HG03159 (cell line): ENCODE measurements around the gene RTTN.

Source experiments
- ATAC-seq: cut with Tn5 transposase; IDR thresholded peaks from one replicate; pipeline ENCODE4 v1.9.1; 2021; ENCODE audit warnings: mild to moderate bottlenecking, moderate library complexity; ENCODE audit not compliant: unreplicated experiment

Gene RTTN

DNA sequence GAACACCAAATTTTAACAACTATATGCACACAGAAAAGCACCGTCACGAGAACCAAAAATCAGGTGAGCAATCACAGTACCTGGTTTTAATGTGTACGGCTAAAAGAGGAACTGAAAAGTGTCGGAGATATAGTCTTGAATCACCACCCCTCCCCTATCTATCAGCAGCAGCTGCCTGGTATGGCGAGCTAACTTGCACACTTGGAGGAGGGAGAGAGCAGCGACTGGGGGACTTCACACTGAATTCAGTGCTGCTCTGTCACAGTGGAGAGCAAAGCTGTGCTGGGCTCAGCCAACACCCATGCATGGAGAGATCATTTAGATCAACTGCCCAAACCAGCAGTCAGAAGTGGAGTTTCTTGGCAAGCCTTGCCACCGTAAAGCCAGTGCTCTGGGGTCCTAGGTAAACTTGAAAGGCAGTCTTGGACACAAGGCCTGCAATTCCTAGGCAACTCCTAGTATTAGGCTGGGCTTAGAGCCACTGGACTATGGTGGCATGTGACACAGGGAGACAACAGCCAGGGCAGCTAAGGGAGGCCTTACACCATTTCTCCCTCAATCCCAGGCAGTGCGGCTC is 168.6 kb downstream of the RTTN start:
- peak; percentile 100 for ATAC-seq

DNA sequence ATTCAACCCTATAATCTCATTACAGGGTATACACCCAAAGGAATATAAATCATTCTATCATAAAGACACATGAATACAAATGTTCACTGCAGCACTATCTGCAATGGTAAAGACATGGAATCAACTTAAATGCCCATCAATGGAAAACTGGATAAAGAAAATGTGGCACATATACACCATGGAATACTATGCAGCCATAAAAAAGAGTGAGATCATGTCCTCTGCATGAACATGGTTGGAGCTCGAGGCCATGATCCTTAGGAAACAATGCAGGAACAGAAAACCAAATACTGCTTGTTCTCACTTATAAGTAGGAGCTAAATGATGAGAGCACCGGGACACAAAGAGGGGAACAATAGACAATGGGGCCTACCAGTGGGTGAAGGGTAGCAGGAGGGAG is 169.3 kb downstream of the RTTN start:
- no peak for ATAC-seq

DNA sequence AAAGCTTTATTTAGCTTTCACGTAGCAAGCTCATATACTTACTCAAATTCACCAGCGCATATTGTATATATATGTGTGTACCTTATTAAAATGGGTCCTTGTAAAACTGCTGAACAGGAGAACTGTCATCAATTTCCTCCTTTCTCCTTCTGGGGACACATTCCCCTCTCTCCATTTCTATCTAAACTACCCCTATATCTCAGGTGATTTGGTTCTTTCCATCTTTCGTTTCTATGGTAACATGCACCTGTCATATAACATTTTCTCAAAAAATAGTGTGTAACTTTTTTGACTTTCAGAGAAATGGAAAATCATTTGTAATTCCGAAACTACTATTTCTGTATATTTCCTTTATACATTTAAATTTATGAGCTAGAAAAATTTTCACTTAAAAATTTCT is 174.3 kb downstream of the RTTN start:
- no peak for ATAC-seq

DNA sequence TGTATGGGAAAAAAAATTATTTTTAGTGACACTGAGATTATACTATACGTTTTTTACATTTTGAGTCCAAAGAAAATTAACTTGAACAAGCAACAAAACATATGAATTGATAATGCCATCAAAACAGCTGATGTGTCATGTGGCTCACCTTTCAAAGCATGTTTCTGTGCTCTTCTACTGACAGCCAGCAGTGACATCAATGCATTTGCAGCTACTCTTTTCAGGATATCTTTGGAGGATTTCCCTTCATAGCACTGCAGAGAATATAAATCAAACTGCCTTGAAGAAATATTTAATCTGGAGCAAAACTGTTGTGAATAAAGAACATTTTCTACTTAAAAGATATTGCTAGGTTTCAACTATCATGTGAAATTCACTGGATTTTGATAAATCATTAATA is 174.8 kb downstream of the RTTN start:
- ATAC-seq, result no peak

GRCh38 chr18:70029163-70029562 is 176.3 kb downstream of the RTTN start:
- ATAC-seq, result peak; percentile 53

DNA sequence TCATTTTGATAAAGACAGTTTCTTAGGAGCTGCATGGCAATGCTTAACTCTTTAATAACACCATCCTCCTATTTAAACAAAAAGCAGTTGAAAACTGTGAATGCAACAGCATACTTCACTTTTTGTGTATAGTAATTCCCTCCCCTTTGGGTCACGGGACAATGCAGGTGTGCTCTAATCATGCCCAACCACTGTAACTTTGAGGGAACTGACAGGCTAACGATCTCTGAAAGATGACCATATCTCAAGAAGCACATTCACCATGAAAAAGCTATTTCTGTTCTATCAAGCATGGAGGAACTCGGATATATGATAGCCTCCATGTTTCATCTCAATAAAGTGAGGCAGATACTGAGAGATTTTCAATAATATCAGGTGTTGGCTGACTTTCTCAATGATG is 176.8 kb downstream of the RTTN start:
- ATAC-seq, result peak; percentile 85

DNA sequence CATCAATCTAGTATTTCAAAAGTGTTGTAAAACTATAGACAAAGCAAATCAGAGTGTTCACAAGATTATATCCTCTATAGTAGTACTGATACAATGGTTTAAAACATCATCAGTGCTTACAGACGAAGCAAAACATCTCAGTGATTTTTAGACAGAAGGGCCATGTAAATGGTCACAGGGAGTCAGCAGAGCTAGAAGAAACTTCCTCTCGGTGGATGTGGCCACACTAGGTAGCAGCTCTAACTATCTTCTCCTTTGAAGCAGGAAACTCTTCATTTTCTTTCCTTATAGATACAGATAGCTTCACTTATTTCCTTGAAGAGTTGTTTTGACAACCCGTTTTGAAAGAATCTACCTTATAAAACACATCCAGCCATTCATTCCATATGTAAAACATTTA is 177.4 kb downstream of the RTTN start:
- peak; percentile 38 for ATAC-seq

- ATAC-seq, result no peak
Measured at GRCh38 chr18:70025580-70025979, 179.9 kb downstream of the RTTN start.

DNA sequence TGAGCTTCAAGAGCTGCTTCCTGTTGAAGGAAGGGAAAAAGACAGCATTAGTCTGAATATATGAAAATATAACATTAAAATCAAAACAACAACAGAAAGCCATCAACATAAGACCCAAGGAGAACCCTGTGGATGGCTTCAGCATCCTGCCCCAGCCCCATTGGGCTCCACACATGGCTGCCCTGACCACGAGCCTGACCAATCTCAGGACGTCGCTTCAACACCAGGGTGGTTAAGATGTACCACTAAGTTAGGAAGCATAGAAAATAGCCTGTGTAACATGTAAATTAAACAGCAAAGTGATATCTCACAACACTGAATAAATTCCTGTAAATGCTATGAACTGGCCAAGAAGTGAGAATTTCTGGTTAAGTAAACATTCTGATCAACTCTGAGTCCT is 180.7 kb downstream of the RTTN start:
- no peak for ATAC-seq

GRCh38 chr18:70024093-70024492 is 181.4 kb downstream of the RTTN start:
- ATAC-seq, result no peak

DNA sequence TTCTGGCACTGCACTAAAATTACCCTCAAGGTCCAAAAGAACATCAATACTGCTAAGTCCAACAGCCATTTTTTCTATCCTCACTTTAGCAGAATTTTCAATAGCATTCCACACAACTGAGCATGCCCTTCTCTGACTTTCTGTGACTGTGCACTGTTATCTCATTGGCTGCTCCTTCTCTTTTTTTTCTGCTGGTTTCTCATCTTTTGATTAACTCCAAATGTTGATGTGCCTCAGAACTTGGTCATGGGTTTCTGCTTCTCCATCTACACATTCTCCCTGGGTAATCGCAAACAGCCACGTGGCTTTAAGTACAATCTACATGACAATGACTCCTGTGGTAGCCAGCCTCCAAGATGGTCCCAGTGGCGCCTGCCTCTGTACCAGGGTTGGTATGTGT is 182.9 kb downstream of the RTTN start:
- ATAC-seq, result no peak

DNA sequence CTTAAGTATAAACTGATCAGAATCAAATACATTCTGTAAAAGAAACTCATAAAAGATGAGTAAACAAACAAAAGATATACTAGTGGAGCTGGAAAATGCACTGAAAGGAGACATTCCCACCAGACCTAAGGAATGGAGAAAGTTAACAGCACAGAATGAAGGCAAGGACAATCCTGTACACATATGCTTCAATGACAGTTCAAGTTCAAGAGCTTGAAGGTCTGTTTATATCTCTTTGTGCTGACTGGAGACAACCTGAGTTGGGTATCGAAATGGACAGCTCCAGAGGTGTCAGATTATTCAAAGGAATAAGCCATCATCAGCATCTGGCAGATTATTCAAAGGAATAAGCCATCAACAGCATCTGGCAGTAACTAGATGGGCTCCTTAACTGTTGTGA is 184.0 kb downstream of the RTTN start:
- ATAC-seq, result no peak

GRCh38 chr18:70021043-70021442 is 184.4 kb downstream of the RTTN start:
- ATAC-seq, result no peak

DNA sequence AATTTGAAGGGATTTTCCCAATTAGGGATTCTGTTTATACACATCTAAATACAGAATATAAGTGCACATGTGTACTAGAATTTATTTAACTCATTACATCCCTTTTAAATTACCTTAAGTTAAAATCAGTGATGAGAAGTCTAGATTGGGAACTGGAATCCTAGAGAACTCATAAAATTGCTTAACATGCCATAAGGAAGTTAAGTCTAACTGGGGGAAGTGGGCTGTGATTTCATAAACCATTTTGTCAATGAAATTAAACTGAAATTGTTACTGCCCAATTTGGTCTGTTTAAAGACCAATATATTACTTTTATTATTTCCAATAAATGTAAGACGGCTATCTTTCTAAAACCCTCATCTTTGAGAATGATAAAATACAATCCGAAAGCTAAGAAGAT is 185.5 kb downstream of the RTTN start:
- no peak for ATAC-seq

GRCh38 chr18:70019136-70019535 is 186.4 kb downstream of the RTTN start:
- no peak for ATAC-seq

DNA sequence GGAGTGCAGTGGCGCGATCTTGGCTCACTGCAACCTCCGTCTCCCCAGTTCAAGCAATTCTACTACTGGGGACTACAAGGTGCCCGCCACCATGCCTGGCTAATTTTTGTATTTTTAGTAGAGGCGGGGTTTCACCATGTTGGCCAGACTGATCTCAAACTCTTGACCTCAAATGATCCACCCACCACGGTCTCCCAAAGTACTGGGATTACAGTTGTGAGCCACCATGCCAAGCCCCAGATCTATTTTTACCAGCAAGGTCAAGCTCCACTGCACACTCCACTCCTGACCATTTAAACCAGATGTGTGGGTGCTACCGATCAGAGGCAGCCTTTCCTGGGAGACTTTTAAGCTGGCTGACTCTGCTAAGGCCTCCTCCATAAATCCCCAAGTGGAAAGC is 190.4 kb downstream of the RTTN start:
- no peak for ATAC-seq

GRCh38 chr18:70005580-70005979 is 199.9 kb downstream of the RTTN start:
- no peak for ATAC-seq

GRCh38 chr18:70004696-70005095 is 200.8 kb downstream of the RTTN start:
- ATAC-seq, result no peak

DNA sequence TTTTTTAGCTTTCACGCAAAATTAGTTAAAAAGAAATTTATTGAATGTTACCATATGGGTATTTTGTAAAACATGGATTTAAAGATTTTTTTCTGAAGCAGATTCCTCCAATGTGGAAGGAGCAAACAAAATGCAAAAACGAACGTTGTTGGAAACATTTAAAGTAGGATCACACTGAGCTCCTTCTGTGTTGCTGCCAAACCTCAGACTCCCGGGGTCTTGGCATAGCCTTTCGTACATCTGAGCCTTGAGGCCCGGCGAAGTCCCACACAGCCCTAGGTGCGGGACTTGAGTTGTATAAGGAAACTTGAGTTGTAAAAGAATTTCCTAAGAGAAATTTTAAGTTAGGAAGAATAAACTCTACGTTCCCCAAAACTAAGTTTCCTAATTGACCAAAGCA is 205.8 kb downstream of the RTTN start:
- no peak for ATAC-seq

DNA sequence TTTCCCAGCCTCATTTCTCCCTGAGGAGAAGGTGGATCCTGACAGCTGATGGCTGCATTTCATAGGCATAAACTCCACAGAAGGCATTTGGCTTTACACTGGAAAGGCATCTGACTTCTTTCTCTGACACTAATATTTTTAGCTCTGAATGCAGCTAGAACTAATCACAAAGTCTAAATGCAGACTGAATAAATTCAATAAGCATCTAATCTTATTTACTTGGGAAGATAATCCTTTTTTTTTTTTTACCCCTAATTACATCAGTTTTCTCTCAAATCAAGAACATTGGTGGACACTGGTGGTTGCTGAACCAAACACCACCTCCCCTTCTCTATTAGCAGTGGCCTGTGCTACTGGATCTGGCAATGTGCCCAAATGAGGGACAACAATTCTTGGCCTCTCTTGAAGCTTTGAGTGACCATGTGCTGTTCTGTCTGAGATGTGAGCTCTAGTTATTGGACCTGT is 206.9 kb downstream of the RTTN start:
- ATAC-seq, result no peak

DNA sequence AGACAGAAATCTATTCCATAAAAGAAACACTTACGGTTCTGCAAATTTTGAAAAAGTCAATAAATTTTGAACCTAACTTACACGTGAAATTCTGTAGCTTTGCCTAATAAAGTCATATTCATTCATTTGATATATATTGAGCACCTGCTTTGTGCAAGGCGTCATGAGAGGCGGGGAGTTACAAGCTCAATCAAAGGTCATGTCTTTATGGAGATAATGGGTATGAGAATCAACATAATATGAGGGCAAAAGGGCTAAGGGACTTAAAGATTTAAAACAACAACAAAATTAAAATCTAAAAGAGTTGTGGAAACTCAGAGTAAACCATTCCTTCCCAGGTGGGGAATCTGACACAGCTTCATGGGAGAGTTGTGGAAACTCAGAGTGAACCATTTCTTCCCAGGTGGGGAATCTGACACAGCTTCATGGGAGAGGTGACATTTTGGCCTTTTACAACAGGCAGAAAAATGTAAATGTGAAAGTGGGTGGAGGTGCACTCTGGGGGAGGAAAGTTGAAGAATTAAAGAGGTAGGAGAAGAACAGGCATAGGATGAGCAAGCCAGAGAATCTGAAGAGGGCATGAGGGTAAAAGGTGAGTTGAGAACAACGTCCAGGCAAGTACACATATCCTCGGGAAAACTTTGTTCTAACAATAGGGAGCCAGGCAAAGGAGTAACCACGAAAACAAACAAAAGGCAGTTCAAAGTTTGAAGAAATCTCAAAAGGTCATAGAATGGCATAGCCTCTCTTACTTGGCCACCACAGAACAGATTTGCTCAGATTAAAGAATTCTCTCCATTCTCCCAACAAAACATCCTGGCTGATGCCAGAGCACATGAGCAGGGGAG is 208.3 kb downstream of the RTTN start:
- ATAC-seq, result no peak

DNA sequence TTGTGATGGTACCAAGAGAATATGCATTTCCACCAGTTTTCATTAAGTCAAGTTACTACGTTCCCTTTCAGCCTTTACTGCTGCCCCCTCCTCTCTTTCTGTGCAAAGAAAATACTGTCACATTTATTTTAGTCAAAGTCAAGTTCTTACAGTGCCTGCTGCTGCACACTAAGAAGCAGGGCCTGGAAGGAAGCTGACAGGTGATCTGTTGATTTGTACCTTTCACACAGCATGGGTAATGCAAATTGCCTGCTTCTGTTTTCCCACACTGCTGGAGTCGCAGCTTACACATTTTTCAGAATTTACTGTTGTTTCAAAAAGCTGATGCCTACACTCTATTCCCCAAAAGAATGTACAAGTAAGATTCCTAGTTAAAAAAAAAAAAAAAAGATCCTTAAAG is 209.1 kb downstream of the RTTN start:
- ATAC-seq, result no peak

- no peak for ATAC-seq
Measured at GRCh38 chr18:69995774-69996173, 209.7 kb downstream of the RTTN start.
